ENCODE data around the gene TANGO2. TPM values are rescaled to one million over a fixed set of nuclear protein-coding genes. Genes with fewer than 3 reads are reported as not detected.
A peak's percentile ranks its signal among the peaks of the same experiment; 100 is the strongest.

TANGO2 gene
- total and polyA plus RNA-seq, 12 donors = 25.1 to 87.0 (median 43.5) TPM

DNA sequence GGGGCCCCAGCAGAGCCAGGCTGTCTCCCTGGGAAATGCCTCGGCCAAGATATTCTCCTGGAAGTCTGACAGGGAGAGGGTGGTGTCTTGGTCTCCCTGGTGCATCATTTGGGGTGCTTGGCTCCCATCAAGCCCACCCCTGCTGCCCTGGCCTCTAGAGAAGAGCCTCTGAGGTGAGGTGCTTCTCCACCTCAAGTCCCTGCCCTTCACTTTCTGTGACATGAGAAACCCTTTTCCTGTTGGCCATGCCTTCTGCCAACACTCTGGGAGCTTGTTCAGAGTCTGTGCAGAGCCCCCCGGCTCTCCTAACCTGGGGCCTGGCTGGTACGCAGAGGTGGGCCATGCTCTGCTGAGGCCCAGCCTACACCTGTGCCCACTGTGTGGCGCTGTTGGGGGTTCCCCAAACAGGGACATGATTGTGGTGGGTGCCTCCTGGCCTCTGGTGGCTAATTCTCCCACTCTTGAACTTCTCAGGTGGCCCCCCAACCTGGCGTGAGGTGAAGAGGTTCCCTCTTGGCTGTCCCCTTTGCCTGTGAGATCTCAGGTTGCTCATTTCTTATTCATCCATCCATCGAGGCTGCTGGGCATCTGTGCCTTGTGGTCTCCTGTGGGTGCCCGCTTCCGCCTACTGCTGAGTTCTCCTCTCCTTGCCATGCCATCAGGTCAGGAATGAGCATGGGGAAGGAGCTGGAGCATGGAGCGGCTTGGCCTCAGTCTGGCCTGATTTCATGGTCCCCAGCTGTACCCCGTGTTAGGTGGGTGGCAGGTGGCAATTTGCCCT lies 40.0 kb downstream of the TANGO2 start:
- Histone ChIP-seq H3K9me3 (replicated peaks in 1 of 3) (no peaks in the 10 kb centered on the region), H3K4me1 (replicated peaks in 1 of 2) (peaks cover 0 to 8% of the 10 kb centered on the region in 2 donors), H3K27ac (no peak overlapping the region), H3K27me3 (no peaks in the 10 kb centered on the region), H3K4me3 (no peak overlapping the region), H3K36me3 (replicated peaks in 1 of 2) (peaks cover 0 to 60% of the 10 kb centered on the region in 2 donors)
- no peak for TF ChIP-seq POLR2A (IDR thresholded peaks at IDR 0.05)
- TF ChIP-seq, protein P1, sequence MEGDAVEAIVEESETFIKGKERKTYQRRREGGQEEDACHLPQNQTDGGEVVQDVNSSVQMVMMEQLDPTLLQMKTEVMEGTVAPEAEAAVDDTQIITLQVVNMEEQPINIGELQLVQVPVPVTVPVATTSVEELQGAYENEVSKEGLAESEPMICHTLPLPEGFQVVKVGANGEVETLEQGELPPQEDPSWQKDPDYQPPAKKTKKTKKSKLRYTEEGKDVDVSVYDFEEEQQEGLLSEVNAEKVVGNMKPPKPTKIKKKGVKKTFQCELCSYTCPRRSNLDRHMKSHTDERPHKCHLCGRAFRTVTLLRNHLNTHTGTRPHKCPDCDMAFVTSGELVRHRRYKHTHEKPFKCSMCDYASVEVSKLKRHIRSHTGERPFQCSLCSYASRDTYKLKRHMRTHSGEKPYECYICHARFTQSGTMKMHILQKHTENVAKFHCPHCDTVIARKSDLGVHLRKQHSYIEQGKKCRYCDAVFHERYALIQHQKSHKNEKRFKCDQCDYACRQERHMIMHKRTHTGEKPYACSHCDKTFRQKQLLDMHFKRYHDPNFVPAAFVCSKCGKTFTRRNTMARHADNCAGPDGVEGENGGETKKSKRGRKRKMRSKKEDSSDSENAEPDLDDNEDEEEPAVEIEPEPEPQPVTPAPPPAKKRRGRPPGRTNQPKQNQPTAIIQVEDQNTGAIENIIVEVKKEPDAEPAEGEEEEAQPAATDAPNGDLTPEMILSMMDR (IDR thresholded peaks at IDR 0.05) = no peak
- no peak for DNase-seq
- WGBS, 4 donors = 91 to 93% (median 93%) methylated on average over 8 to 10 of the region's 10 CpGs
- intact Hi-C loops (cut with DNase I) = no loop called here

DNA sequence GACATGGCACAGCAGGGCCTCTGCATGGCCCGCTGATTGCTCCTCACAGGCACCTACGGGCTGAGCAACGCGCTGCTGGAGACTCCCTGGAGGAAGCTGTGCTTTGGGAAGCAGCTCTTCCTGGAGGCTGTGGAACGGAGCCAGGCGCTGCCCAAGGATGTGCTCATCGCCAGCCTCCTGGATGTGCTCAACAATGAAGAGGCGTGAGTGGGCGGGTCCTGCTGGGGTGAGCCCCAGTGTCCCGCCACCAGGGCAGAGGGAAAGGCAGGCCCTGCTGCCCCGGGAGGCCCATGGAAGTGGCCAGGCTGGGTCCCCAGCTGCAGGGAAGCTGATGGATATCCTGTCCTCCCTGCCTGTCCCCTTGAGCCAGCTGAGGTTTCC lies 40.6 kb downstream of the TANGO2 start:
- Histone ChIP-seq H3K27me3 (no peaks in the 10 kb centered on the region), H3K9me3 (replicated peaks in 1 of 3) (no peaks in the 10 kb centered on the region), H3K4me3 (no peak overlapping the region), H3K4me1 (replicated peaks in 1 of 2) (peaks cover 0 to 8% of the 10 kb centered on the region in 2 donors), H3K36me3 (replicated peaks in 1 of 2) (peaks cover 0 to 54% of the 10 kb centered on the region in 2 donors), H3K27ac (peak overlapping the region in 2 of 5 donors; percentile 13 to 18)
- 79 to 97% (median 85%) methylated on average over 6 to 11 of the region's 11 CpGs for WGBS, 4 donors
- DNase-seq = peak in 5 of 7 donors; percentile 36 to 74 (median 56)
- TF ChIP-seq, protein P1 (IDR thresholded peaks at IDR 0.05) = no peak
- no peak for TF ChIP-seq POLR2A (IDR thresholded peaks at IDR 0.05)
- intact Hi-C loops (cut with DNase I) = no loop called here

DNA sequence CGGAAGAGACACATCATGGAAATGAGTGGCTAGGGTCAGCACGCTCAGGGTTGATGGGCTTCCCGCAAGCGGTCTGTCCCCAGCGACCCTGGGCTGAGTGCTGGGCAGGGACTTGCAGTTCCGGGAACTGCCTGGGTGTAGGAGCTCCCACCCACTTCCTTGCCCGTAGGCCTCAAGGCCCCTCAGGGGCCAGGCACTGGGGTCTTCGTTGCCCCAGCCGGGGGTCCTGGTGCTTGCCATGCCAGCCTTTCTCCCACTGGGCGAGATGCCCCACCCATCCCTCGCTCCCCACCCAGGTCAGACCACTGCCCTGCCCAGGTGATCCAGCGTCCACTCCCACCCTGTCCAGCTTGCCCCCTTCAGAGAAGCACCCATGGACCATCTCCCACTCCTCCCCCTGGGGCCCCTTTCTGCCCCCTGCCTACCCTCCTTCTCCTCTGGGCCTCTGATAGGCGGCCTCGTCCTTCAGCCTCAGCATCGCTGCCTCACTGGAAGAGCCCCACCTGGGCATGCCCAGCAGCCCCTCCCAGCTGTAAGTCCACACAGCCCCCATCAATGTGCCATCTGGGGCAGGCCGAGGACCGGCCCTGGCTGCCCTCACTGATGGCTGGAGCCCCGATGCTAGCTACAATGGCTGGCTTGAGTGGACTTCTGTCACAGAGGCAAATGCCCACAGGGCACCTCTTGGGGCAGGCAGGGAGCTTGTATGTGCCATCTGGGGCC lies 41.3 kb downstream of the TANGO2 start:
- no peak for DNase-seq
- no peak for TF ChIP-seq POLR2A (IDR thresholded peaks at IDR 0.05)
- TF ChIP-seq, protein P1 (IDR thresholded peaks at IDR 0.05) = no peak
- H3K9me3 ChIP-seq (replicated peaks in 1 of 3) = no peaks in the 10 kb centered on the region
- WGBS, 4 donors = 88 to 95% (median 93%) methylated on average over 11 to 18 of the region's 18 CpGs
- H3K36me3 ChIP-seq (replicated peaks in 1 of 2) = peaks cover 0 to 47% of the 10 kb centered on the region in 2 donors
- intact Hi-C loops (cut with DNase I) = no loop called here
- H3K27me3 ChIP-seq = no peaks in the 10 kb centered on the region
- peak overlapping the region in 2 of 5 donors; percentile 13 to 18 for H3K27ac ChIP-seq
- no peak overlapping the region for H3K4me3 ChIP-seq
- peaks cover 0 to 8% of the 10 kb centered on the region in 2 donors for H3K4me1 ChIP-seq (replicated peaks in 1 of 2)

DNA sequence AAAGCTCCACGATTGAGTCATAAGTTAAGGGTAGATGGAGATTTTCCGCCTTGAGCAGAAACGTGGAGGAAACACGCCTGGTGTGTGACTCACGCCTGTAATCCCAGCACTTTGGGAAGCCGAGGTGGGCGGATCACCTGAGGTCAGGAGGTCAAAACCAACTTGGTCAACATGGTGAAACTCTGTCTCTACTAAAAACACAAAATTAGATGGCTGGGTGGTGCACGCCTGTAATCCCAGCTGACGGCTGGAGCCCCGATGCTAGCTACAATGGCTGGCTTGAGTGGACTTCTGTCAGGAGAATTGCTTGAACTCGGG lies 41.8 kb downstream of the TANGO2 start:
- intact Hi-C loops (cut with DNase I) = no loop called here
- TF ChIP-seq, protein P1 (IDR thresholded peaks at IDR 0.05) = no peak
- no peak for TF ChIP-seq POLR2A (IDR thresholded peaks at IDR 0.05)
- Histone ChIP-seq H3K27ac (no peak overlapping the region), H3K4me1 (replicated peaks in 1 of 2) (peaks cover 0 to 8% of the 10 kb centered on the region in 2 donors), H3K9me3 (replicated peaks in 1 of 3) (no peaks in the 10 kb centered on the region), H3K36me3 (replicated peaks in 1 of 2) (peaks cover 0 to 47% of the 10 kb centered on the region in 2 donors), H3K27me3 (no peaks in the 10 kb centered on the region), H3K4me3 (no peak overlapping the region)
- no peak for DNase-seq
- WGBS, 4 donors = 86 to 93% (median 89%) methylated on average over 11 of the region's 11 CpGs

Data from adrenal gland (tissue), 12 donors.